IPS-20b (cell line): ENCODE results near the gene KRTAP5-6.

Experiments used
- H3K27ac ChIP-seq: one replicate; pipeline ENCODE4 v1.5.1; 2013; ENCODE audit warnings: low read length
- H3K27me3 ChIP-seq: 2 replicates; pipeline ENCODE4 v1.6.1; 2013; ENCODE audit warnings: mild to moderate bottlenecking, low read length, inconsistent platforms; ENCODE audit not compliant: insufficient read depth
- H3K36me3 ChIP-seq: 2 replicates; pipeline ENCODE4 v1.6.1; 2013; ENCODE audit warnings: low read depth, mild to moderate bottlenecking, inconsistent platforms, low read length, moderate library complexity; ENCODE audit not compliant: insufficient read depth
- H3K4me1 ChIP-seq: 2 replicates; pipeline ENCODE4 v1.6.1; 2013; ENCODE audit warnings: mild to moderate bottlenecking, control low read depth, inconsistent platforms, low read length, moderate library complexity; ENCODE audit not compliant: insufficient read depth
- H3K4me3 ChIP-seq: 2 replicates; pipeline ENCODE4 v1.5.1; 2013; ENCODE audit warnings: mild to moderate bottlenecking, low read length, inconsistent platforms
- H3K9ac ChIP-seq: 2 replicates; pipeline ENCODE4 v1.6.1; 2013; ENCODE audit warnings: low read depth, mild to moderate bottlenecking, inconsistent platforms, low read length, moderate library complexity
- H3K9me3 ChIP-seq: 2 replicates; pipeline ENCODE4 v1.6.1; 2013; ENCODE audit warnings: mild to moderate bottlenecking, low read depth, low read length, inconsistent platforms; ENCODE audit not compliant: insufficient read depth

Gene KRTAP5-6

GRCh38 chr11:1742869-1743584 is 46.0 kb downstream of the KRTAP5-6 start:
- Histone ChIP-seq H3K36me3 (no peaks in the 10 kb centered on the region), H3K4me3 (no peak overlapping the region), H3K9me3 (peaks cover 5% of the 10 kb centered on the region; the same call in 1 of the 2 replicates), H3K27ac (no peak overlapping the region), H3K27me3 (peaks cover 64% of the 10 kb centered on the region), H3K4me1 (no peaks in the 10 kb centered on the region), H3K9ac (no peak overlapping the region)

GRCh38 chr11:1743585-1744136 is 46.7 kb downstream of the KRTAP5-6 start:
- Histone ChIP-seq H3K27ac (no peak overlapping the region), H3K27me3 (peaks cover 70% of the 10 kb centered on the region), H3K4me1 (no peaks in the 10 kb centered on the region), H3K36me3 (no peaks in the 10 kb centered on the region), H3K9me3 (peaks cover 5% of the 10 kb centered on the region; the same call in 1 of the 2 replicates), H3K9ac (no peak overlapping the region), H3K4me3 (no peak overlapping the region)

GRCh38 chr11:1744137-1744886 is 47.3 kb downstream of the KRTAP5-6 start:
- Histone ChIP-seq H3K27ac (no peak overlapping the region), H3K36me3 (no peaks in the 10 kb centered on the region), H3K4me1 (no peaks in the 10 kb centered on the region), H3K9me3 (peaks cover 5% of the 10 kb centered on the region; the same call in 1 of the 2 replicates), H3K27me3 (peaks cover 73% of the 10 kb centered on the region), H3K4me3 (no peak overlapping the region), H3K9ac (no peak overlapping the region)

- no peaks in the 10 kb centered on the region; the same call in 1 of the 2 replicates for H3K4me1 ChIP-seq
- no peak overlapping the region for H3K27ac ChIP-seq
These were observed 48.1 kb downstream of the KRTAP5-6 start for GRCh38 chr11:1744891-1745700.

GRCh38 chr11:1745701-1746320 is 48.8 kb downstream of the KRTAP5-6 start:
- no peaks in the 10 kb centered on the region for H3K36me3 ChIP-seq
- H3K9ac ChIP-seq = no peak overlapping the region
- no peak overlapping the region for H3K4me3 ChIP-seq
- peaks cover 76% of the 10 kb centered on the region for H3K27me3 ChIP-seq
- H3K4me1 ChIP-seq = no peaks in the 10 kb centered on the region; the same call in 1 of the 2 replicates
- no peak overlapping the region for H3K27ac ChIP-seq
- H3K9me3 ChIP-seq = peaks cover 5% of the 10 kb centered on the region; the same call in 1 of the 2 replicates

More at GRCh38 chr11:1744891-1745700, 48.1 kb downstream of the KRTAP5-6 start:
- Histone ChIP-seq H3K4me3 (no peak overlapping the region), H3K36me3 (no peaks in the 10 kb centered on the region), H3K27me3 (peaks cover 74% of the 10 kb centered on the region), H3K9me3 (peaks cover 5% of the 10 kb centered on the region; the same call in 1 of the 2 replicates), H3K9ac (no peak overlapping the region)

- Histone ChIP-seq H3K4me3 (no peak overlapping the region), H3K9me3 (peaks cover 5% of the 10 kb centered on the region; the same call in 1 of the 2 replicates), H3K9ac (no peak overlapping the region), H3K27ac (no peak overlapping the region), H3K36me3 (no peaks in the 10 kb centered on the region), H3K4me1 (no peaks in the 10 kb centered on the region; the same call in 1 of the 2 replicates), H3K27me3 (peaks cover 70% of the 10 kb centered on the region)
These were observed 49.5 kb downstream of the KRTAP5-6 start for GRCh38 chr11:1746511-1746931.

- H3K4me3 ChIP-seq = no peak overlapping the region
- peaks cover 5% of the 10 kb centered on the region; the same call in 1 of the 2 replicates for H3K9me3 ChIP-seq
- H3K36me3 ChIP-seq = no peaks in the 10 kb centered on the region
- H3K4me1 ChIP-seq = no peaks in the 10 kb centered on the region; the same call in 1 of the 2 replicates
- H3K27me3 ChIP-seq = peaks cover 65% of the 10 kb centered on the region
- H3K9ac ChIP-seq = no peak overlapping the region
- no peak overlapping the region for H3K27ac ChIP-seq
These were observed 50.2 kb downstream of the KRTAP5-6 start for GRCh38 chr11:1746956-1747752.
